Tibial nerve (tissue), 3 donors: ENCODE results near the gene CXCR5.
A peak's percentile ranks its signal among the peaks of the same experiment; 100 is the strongest.

Experiments
- POLR2A ChIP-seq, 2 donors: fragments of 450-650 bp; IDR thresholded peaks; one replicate each; pipeline ENCODE4 v1.6.1; 2017; ENCODE audit warnings: antibody characterized with exemption in 2 of 2, mild to moderate bottlenecking in 2 of 2, moderate library complexity in 2 of 2
- TF ChIP-seq, protein P1 (sequence below), 5 experiments: fragments of 200-600 bp in 3 of 5; fragments of 450-650 bp in 2 of 5; sonication (generic) in 3 of 5; IDR thresholded peaks; one replicate each; pipeline ENCODE4 v1.5.1; 2016 to 2019; ENCODE audit warnings: antibody characterized with exemption in 5 of 5, mild to moderate bottlenecking in 3 of 5, moderate library complexity in 2 of 5

DNA sequence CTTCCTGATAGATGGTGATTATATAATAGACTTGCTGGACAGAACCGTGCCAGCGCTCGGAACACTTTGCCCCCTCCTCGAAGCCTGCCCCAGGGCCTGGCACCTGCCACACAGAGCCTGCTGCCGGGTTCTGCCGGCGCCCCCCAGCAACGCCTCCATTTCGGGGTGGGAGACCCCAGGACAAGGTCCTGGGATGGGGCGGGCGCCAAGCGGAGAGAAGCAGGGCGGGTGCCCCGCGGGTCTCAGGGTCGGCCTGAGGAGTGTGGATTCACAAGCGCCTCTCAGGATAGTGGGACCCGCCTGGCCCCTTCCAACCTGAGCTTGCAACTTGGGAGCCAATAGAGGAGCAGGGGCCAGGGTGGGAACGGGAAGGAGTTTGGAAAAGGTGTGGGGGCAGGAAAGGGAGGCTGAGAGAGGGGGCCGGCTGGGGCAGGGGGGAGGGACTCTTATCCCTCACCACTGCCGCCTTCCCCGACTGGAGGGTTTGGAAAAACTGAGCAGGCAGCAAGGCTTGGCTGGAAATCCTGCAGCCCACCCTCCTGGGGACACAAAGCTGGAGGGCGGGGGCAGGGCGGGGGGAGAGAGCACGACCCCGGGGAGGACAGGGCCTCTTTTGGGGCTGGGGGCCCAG is 45.3 kb downstream of the CXCR5 start:
- TF ChIP-seq, protein P1, sequence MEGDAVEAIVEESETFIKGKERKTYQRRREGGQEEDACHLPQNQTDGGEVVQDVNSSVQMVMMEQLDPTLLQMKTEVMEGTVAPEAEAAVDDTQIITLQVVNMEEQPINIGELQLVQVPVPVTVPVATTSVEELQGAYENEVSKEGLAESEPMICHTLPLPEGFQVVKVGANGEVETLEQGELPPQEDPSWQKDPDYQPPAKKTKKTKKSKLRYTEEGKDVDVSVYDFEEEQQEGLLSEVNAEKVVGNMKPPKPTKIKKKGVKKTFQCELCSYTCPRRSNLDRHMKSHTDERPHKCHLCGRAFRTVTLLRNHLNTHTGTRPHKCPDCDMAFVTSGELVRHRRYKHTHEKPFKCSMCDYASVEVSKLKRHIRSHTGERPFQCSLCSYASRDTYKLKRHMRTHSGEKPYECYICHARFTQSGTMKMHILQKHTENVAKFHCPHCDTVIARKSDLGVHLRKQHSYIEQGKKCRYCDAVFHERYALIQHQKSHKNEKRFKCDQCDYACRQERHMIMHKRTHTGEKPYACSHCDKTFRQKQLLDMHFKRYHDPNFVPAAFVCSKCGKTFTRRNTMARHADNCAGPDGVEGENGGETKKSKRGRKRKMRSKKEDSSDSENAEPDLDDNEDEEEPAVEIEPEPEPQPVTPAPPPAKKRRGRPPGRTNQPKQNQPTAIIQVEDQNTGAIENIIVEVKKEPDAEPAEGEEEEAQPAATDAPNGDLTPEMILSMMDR (IDR thresholded peaks at IDR 0.05): no peak
- peak in 1 of 2 donors; percentile 5 for TF ChIP-seq POLR2A (IDR thresholded peaks at IDR 0.05)
